Mesendoderm (in vitro differentiated cells): Measurements from ENCODE around the gene DHRS9.

Experiments
- DNase-seq: peaks from one replicate; pipeline ENCODE4 v3.0.0; 2013
- H2AK5ac ChIP-seq: 2 replicates; pipeline ENCODE4 v1.6.1; 2013; ENCODE audit warnings: low read length, inconsistent platforms
- H2BK120ac ChIP-seq: 2 replicates; pipeline ENCODE4 v1.6.1; 2013; ENCODE audit warnings: low read depth, mild to moderate bottlenecking, low read length, moderate library complexity, mixed read lengths
- H2BK15ac ChIP-seq: replicated peaks from 2 replicates; pipeline ENCODE4 v1.6.1; 2013; ENCODE audit warnings: low read depth, mild to moderate bottlenecking, moderate library complexity
- H2BK5ac ChIP-seq: 2 replicates; pipeline ENCODE4 v1.6.1; 2013; ENCODE audit warnings: low read length, inconsistent platforms
- H3K18ac ChIP-seq: 2 replicates; pipeline ENCODE4 v1.6.1; 2013; ENCODE audit warnings: mild to moderate bottlenecking, low read length, mixed read lengths
- H3K23ac ChIP-seq: one replicate; pipeline ENCODE4 v1.6.1; 2013; ENCODE audit warnings: low read length
- H3K27ac ChIP-seq: 2 replicates; pipeline ENCODE4 v1.5.1; 2013; ENCODE audit warnings: low read depth, mild to moderate bottlenecking, inconsistent platforms, low read length, moderate library complexity
- H3K27me3 ChIP-seq: 2 replicates; pipeline ENCODE4 v1.6.1; 2013; ENCODE audit warnings: low read length, control low read depth, mild to moderate bottlenecking, inconsistent platforms; ENCODE audit not compliant: insufficient read depth, poor library complexity
- H3K36me3 ChIP-seq: 2 replicates; pipeline ENCODE4 v1.6.1; 2013; ENCODE audit warnings: low read length, inconsistent platforms; ENCODE audit not compliant: control insufficient read depth, insufficient read depth
- H3K4ac ChIP-seq: one replicate; pipeline ENCODE4 v1.6.1; 2013; ENCODE audit warnings: low read depth, mild to moderate bottlenecking, low read length, moderate library complexity
- H3K4me1 ChIP-seq: 2 replicates; pipeline ENCODE4 v1.6.1; 2013; ENCODE audit warnings: low read depth, low read length, inconsistent platforms; ENCODE audit not compliant: control insufficient read depth
- H3K4me2 ChIP-seq: 2 replicates; pipeline ENCODE4 v1.6.1; 2013; ENCODE audit warnings: low read length
- H3K4me3 ChIP-seq: 2 replicates; pipeline ENCODE4 v1.5.1; 2013; ENCODE audit warnings: mild to moderate bottlenecking, low read length
- H3K56ac ChIP-seq: one replicate; pipeline ENCODE4 v1.6.1; 2013; ENCODE audit warnings: low read length
- H3K79me1 ChIP-seq: 2 replicates; pipeline ENCODE4 v1.6.1; 2013; ENCODE audit warnings: low read length, inconsistent platforms
- H3K79me2 ChIP-seq: 2 replicates; pipeline ENCODE4 v1.6.1; 2013; ENCODE audit warnings: mild to moderate bottlenecking, low read length; ENCODE audit not compliant: control insufficient read depth, insufficient read depth
- H3K9ac ChIP-seq: 2 replicates; pipeline ENCODE4 v1.6.1; 2013; ENCODE audit warnings: low read length, inconsistent platforms
- H4K5ac ChIP-seq: one replicate; pipeline ENCODE4 v1.6.1; 2013; ENCODE audit warnings: low read length
- H4K8ac ChIP-seq: one replicate; pipeline ENCODE4 v1.6.1; 2013; ENCODE audit warnings: low read depth, mild to moderate bottlenecking, control low read depth, low read length, moderate library complexity
- WGBS: extraction: QIAGEN DNeasy Blood & Tissue Kit; methylation state at CpG from one replicate; pipeline ENCODE4 v1.1.7; 2013; ENCODE audit warnings: low lambda C conversion rate, missing lambda C conversion rate; ENCODE audit not compliant: insufficient coverage; ENCODE audit errors: extremely low coverage; 5-methylcytosine and 5-hydroxymethylcytosine counted together

Gene DHRS9

DNA sequence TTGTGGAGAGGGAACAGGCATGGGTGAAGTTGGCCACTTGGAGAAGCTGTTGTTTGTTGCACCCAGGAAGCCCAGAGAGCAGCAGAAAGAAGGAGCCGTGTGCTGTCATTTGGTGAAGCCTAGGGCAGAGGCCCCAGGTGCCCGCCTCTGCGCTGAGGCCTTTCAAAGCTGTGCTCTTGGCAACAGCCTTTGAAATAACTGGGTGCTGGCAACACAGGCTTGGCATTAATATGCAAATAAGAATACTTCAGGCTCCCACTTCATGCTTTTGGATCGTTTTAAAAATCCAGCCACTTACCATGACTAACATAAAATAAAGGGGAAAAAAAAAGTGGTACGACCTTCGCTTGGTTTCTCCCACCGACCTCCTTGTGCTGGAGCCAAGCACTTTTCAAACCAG lies 41.1 kb downstream of the DHRS9 start:
- H3K27ac ChIP-seq = no peak overlapping the region
- H3K4me2 ChIP-seq = no peak overlapping the region
- no peak overlapping the region for H4K8ac ChIP-seq
- no peak overlapping the region for H3K18ac ChIP-seq
- no peak overlapping the region for H4K5ac ChIP-seq
- no CpG with 5 or more reads among the region's 7 CpGs for WGBS
- H2BK120ac ChIP-seq = no peak overlapping the region
- no peak for DNase-seq
- H3K79me2 ChIP-seq = no peaks in the 10 kb centered on the region
- H3K36me3 ChIP-seq = no peaks in the 10 kb centered on the region
- H2BK5ac ChIP-seq = no peak overlapping the region
- no peak overlapping the region for H3K9ac ChIP-seq
- H2BK15ac ChIP-seq = no peak overlapping the region
- H3K4ac ChIP-seq = no peak overlapping the region
- no peak overlapping the region for H3K4me3 ChIP-seq
- H2AK5ac ChIP-seq = no peak overlapping the region
- no peaks in the 10 kb centered on the region for H3K4me1 ChIP-seq
- no peaks in the 10 kb centered on the region for H3K27me3 ChIP-seq
- no peak overlapping the region for H3K56ac ChIP-seq
- no peaks in the 10 kb centered on the region for H3K79me1 ChIP-seq
- H3K23ac ChIP-seq = no peak overlapping the region

DNA sequence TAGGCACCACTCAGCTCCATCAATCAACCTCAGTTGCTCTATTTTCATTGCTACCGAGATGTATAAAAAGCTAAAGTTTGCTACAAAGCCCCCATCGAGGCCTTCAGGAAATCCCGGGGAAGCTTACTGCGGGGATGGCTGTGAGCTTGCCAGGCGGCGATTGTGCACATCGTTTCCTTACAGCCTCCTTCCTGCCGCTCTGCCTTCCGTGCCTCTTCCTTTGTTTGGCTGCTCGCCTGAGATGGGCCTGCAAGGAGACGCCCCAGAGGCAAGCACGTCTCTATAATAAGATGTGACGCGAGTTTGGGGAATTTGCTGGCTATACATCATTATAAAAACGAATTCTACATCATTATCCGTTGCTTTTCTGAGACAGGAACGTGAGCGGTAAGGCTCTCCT lies 41.6 kb downstream of the DHRS9 start:
- Histone ChIP-seq H2BK15ac (no peak overlapping the region), H4K8ac (no peak overlapping the region), H3K27ac (no peak overlapping the region), H3K18ac (no peak overlapping the region), H2AK5ac (no peak overlapping the region), H3K4me2 (no peak overlapping the region), H3K4ac (no peak overlapping the region), H2BK120ac (no peak overlapping the region), H3K79me1 (no peaks in the 10 kb centered on the region), H3K36me3 (no peaks in the 10 kb centered on the region), H2BK5ac (no peak overlapping the region), H3K23ac (no peak overlapping the region), H3K56ac (no peak overlapping the region), H3K4me3 (no peak overlapping the region), H3K27me3 (no peaks in the 10 kb centered on the region), H4K5ac (no peak overlapping the region), H3K79me2 (no peaks in the 10 kb centered on the region), H3K4me1 (no peaks in the 10 kb centered on the region), H3K9ac (no peak overlapping the region)
- no peak for DNase-seq
- no CpG with 5 or more reads among the region's 18 CpGs for WGBS

DNA sequence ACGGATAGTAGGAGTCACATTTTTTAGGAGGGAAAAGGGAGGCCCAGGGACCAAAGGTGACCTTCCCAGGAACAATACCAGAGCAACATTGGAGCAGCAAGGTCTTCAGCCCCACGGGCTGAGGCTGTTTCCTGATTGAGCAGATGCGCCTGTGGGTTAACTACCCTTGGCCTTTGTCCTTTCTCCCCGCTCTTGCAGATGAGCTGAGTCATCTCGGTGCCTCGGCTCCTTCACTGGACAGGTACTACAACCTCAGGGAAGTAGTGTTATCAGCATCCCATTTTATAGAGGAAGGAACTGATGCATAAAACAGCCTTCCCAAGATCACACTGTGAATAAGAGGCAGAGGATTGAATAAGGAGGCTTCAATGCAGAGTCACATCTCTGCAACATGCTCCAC lies 43.5 kb downstream of the DHRS9 start:
- H2AK5ac ChIP-seq = no peak overlapping the region
- no CpG with 5 or more reads among the region's 6 CpGs for WGBS
- no peak overlapping the region for H4K8ac ChIP-seq
- no peaks in the 10 kb centered on the region for H3K27me3 ChIP-seq
- H4K5ac ChIP-seq = no peak overlapping the region
- H3K4me2 ChIP-seq = no peak overlapping the region
- no peaks in the 10 kb centered on the region for H3K4me1 ChIP-seq
- H2BK120ac ChIP-seq = no peak overlapping the region
- no peak overlapping the region for H3K4ac ChIP-seq
- H2BK5ac ChIP-seq = no peak overlapping the region
- no peak overlapping the region for H3K23ac ChIP-seq
- no peak overlapping the region for H2BK15ac ChIP-seq
- no peak overlapping the region for H3K4me3 ChIP-seq
- H3K27ac ChIP-seq = no peak overlapping the region
- H3K56ac ChIP-seq = no peak overlapping the region
- no peaks in the 10 kb centered on the region for H3K36me3 ChIP-seq
- no peak overlapping the region for H3K9ac ChIP-seq
- H3K18ac ChIP-seq = no peak overlapping the region
- H3K79me1 ChIP-seq = no peaks in the 10 kb centered on the region
- DNase-seq = no peak
- H3K79me2 ChIP-seq = no peaks in the 10 kb centered on the region

DNA sequence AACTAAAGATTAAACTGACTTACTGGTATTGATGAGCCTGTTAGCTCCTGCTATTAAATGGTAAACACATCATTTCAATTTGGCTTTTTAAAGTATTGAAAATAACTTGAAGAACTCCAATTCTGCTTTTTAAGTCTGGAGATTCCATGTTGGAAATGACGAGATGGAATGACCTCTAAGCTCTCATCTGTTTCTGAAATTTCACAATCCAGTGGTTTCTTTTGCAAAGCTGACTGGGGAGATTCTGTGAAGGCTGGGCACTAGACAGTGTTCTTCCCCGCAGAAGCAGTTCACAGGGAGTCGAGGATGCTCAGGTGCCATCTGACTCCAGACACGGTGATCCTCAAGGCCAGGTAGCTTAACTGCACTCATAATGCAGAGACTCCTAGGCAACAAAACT lies 44.7 kb downstream of the DHRS9 start:
- H3K27ac ChIP-seq = no peak overlapping the region
- H4K8ac ChIP-seq = no peak overlapping the region
- no peak overlapping the region for H3K4me3 ChIP-seq
- H2BK15ac ChIP-seq = no peak overlapping the region
- WGBS = no CpG with 5 or more reads among the region's 4 CpGs
- H4K5ac ChIP-seq = no peak overlapping the region
- no peak overlapping the region for H3K4ac ChIP-seq
- no peaks in the 10 kb centered on the region for H3K27me3 ChIP-seq
- no peak overlapping the region for H3K9ac ChIP-seq
- no peak overlapping the region for H2BK120ac ChIP-seq
- no peak for DNase-seq
- H3K4me2 ChIP-seq = no peak overlapping the region
- H2BK5ac ChIP-seq = no peak overlapping the region
- no peaks in the 10 kb centered on the region for H3K79me1 ChIP-seq
- H3K4me1 ChIP-seq = no peaks in the 10 kb centered on the region
- no peak overlapping the region for H3K23ac ChIP-seq
- no peak overlapping the region for H3K18ac ChIP-seq
- H3K56ac ChIP-seq = no peak overlapping the region
- no peaks in the 10 kb centered on the region for H3K36me3 ChIP-seq
- H3K79me2 ChIP-seq = no peaks in the 10 kb centered on the region
- H2AK5ac ChIP-seq = no peak overlapping the region

DNA sequence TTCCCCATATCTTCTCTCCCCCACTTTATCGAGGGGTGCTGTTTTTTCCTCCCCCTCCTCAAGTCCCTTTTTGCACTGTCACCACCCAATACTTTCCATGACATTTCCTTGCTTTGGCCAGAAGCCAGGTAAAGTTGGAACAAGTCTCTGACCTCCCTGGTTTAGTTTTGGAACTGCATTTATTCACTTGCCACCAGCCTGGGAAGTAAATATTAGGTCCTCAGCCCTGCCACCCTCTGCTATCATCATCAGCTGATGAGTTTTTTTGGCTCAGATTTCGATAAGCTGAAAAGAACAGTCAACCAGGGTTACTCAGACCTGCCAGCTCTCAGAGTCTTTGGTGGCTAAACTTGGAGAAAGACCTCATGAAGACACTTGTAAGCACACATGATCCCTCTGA lies 47.0 kb downstream of the DHRS9 start:
- H3K36me3 ChIP-seq = no peaks in the 10 kb centered on the region
- no peak overlapping the region for H3K9ac ChIP-seq
- no peak overlapping the region for H3K23ac ChIP-seq
- no peak for DNase-seq
- H3K4ac ChIP-seq = no peak overlapping the region
- WGBS = no CpG with 5 or more reads among the region's 2 CpGs
- no peak overlapping the region for H3K27ac ChIP-seq
- no peaks in the 10 kb centered on the region for H3K4me1 ChIP-seq
- H4K5ac ChIP-seq = no peak overlapping the region
- H2BK120ac ChIP-seq = no peak overlapping the region
- no peak overlapping the region for H2BK5ac ChIP-seq
- no peak overlapping the region for H4K8ac ChIP-seq
- H3K79me1 ChIP-seq = no peaks in the 10 kb centered on the region
- H3K79me2 ChIP-seq = no peaks in the 10 kb centered on the region
- H2BK15ac ChIP-seq = no peak overlapping the region
- no peak overlapping the region for H3K4me3 ChIP-seq
- H2AK5ac ChIP-seq = no peak overlapping the region
- H3K56ac ChIP-seq = no peak overlapping the region
- H3K4me2 ChIP-seq = no peak overlapping the region
- H3K27me3 ChIP-seq = no peaks in the 10 kb centered on the region
- H3K18ac ChIP-seq = no peak overlapping the region

DNA sequence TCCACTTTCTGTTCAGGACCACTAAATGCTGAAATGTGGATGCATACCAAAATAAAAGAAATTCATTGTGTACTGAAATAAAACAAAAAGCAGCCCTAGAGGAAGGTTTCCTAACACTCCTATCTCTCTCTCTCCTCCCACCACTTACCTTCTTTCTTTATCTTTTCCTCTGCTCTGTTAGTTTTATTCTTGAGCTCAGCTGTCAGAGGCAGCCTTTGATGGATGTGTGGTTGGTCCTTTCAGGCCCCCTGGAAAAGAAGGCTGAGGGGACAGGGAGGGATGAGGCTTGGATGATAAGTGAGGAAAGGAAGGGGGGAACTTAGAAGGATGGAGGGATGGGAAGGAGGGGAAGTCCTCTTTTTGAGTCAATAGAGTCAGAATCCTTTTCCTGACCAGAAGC lies 47.6 kb downstream of the DHRS9 start:
- Histone ChIP-seq H3K4me2 (no peak overlapping the region), H3K27ac (no peak overlapping the region), H3K18ac (no peak overlapping the region), H3K9ac (no peak overlapping the region), H3K56ac (no peak overlapping the region), H2AK5ac (no peak overlapping the region), H4K5ac (no peak overlapping the region), H3K79me2 (no peaks in the 10 kb centered on the region), H3K4me3 (no peak overlapping the region), H3K23ac (no peak overlapping the region), H3K36me3 (no peaks in the 10 kb centered on the region), H3K4me1 (no peaks in the 10 kb centered on the region), H3K4ac (no peak overlapping the region), H2BK120ac (no peak overlapping the region), H3K79me1 (no peaks in the 10 kb centered on the region), H3K27me3 (no peaks in the 10 kb centered on the region), H4K8ac (no peak overlapping the region), H2BK15ac (no peak overlapping the region), H2BK5ac (no peak overlapping the region)
- DNase-seq = no peak
